RWPE1 (cell line): ENCODE measurements around the gene PDIA2.
"Not testable (repeated sequence)": the region's sequence is repeated elsewhere in the genome, so short reads cannot be mapped to it uniquely, and the experiment has no call there.

Experiments
- CTCF ChIA-PET: fragments of 350-600 bp; sonication (Branson Sonifier 250); formaldehyde crosslinking; extraction: SDS; loops from one replicate; lab custom pipeline; 2021; lab: Yijun Ruan, JAX
- POLR2A ChIA-PET: fragments of 400-600 bp; formaldehyde crosslinking; extraction: SDS; loops from one replicate; lab custom pipeline; 2020; ENCODE audit warnings: antibody characterized with exemption; ENCODE audit not compliant: low non-redundant PET; lab: Yijun Ruan, JAX
- DNase-seq: peaks from one replicate; pipeline ENCODE4 v3.0.0; 2012; ENCODE audit warnings: low spot score
- H3K27ac ChIP-seq: fragments of 450-650 bp; 2 replicates; pipeline ENCODE4 v1.5.1; 2017
- CTCF ChIP-seq: fragments of 450-650 bp; conservative IDR thresholded peaks from 2 replicates; pipeline ENCODE4 v1.5.1; 2017; ENCODE audit warnings: low read depth, mild to moderate bottlenecking

Gene PDIA2

GRCh38 chr16:333406-334094 is 50.6 kb downstream of the PDIA2 start:
- no peak for DNase-seq
- no peak for TF ChIP-seq CTCF
- no peak overlapping the region for H3K27ac ChIP-seq
- CTCF ChIA-PET = interaction anchor here (0.7 kb wide), 1 partner anchor 12 kb away, joined by 4 read pairs; no protein-coding TSS in a partner anchor
- POLR2A ChIA-PET = no interaction called here

- CTCF ChIA-PET, H3K27ac ChIP-seq, POLR2A ChIA-PET, DNase-seq: not testable (repeated sequence)
These were observed 51.3 kb downstream of the PDIA2 start for GRCh38 chr16:334164-334832.

DNA sequence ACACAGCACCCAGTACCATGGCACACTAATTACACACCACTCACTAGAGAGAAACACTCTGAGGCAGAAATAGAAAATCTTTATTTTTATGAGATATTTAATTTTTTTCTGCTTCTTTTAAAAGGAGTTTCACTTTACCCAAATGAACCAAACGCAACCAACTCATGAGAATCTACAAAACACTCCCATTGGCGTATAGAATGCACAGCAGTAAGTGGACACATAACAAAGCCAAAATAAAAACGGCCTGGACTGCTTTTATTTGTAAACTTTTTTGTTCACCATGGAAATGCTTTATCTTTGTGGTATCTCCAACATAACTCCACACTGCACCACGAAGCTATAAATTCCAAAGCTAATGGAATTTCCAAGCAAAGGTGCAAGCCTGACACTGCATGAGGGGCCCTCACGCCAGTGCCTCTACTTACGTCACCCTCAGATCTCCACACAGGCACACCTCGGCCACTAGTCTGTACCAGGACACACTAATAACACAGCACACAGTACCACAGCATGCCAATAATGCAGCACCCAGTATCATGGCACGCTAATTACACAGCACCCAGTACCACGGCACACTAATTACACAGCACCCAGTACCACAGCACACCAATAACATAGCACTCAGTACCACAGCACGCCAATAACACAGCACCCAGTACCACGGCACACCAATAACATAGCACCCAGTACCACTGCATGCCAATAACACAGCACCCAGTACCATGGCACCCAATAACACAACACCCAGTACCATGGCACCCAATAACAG is 52.1 kb downstream of the PDIA2 start:
- CTCF ChIA-PET, POLR2A ChIA-PET, H3K27ac ChIP-seq, DNase-seq: not testable (repeated sequence)

DNA sequence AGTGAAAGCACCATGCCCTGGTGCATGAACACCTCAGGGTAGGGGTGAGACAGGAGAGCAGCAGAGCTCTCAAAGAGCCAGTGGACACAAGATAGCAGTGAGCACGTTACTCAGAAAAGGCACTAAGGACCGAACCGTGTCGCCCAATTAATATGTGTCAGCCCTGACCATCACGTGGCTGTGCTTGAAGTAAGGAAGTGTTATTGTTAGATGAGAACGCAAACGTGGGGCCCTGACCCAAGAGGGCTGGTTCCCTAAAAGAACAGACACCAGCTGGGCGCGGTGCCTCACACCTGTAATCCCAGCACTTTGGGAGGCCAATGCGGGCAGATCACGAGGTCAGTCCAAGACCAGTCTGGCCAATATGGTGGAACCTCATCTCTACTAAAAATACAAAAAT is 53.3 kb downstream of the PDIA2 start:
- H3K27ac ChIP-seq = no peak overlapping the region
- POLR2A ChIA-PET = no interaction called here

More for the DNA sequence above, 53.3 kb downstream of the PDIA2 start:
- DNase-seq = no peak
- TF ChIP-seq CTCF = no peak
- CTCF ChIA-PET = no interaction called here
